Right lobe of liver (tissue), 6 donors: ENCODE results near the gene B4GALT5. TPM values are rescaled to one million over a fixed set of nuclear protein-coding genes. Genes with fewer than 3 reads are reported as not detected.
"Not testable (repeated sequence)": the region's sequence is repeated elsewhere in the genome, so short reads cannot be mapped to it uniquely, and the experiment has no call there.

Source experiments
- ATAC-seq, 4 donors: fragments of 200-7000 bp; cut with Tn5 transposase; one replicate each; pipeline ENCODE4 v1.9.1; 2020; ENCODE audit warnings: mild to moderate bottlenecking in 4 of 4, moderate library complexity in 4 of 4
- DNase-seq, 3 donors: peaks; one replicate each; pipeline ENCODE4 v3.0.0-alpha.2; 2020
- H3K27ac ChIP-seq, 3 donors: fragments of 200-600 bp; one replicate each; pipeline ENCODE4 v1.8.0; 2022
- H3K27me3 ChIP-seq, 2 donors: fragments of 200-600 bp; one replicate each; pipeline ENCODE4 v1.8.0; 2022
- H3K36me3 ChIP-seq, 4 donors: fragments of 200-600 bp; sonication (generic) in 1 of 4; one replicate each; pipeline versions ENCODE4 v1.5.1 to v1.8.0; 2017 to 2022; ENCODE audit warnings: control low read depth in 1 of 4
- H3K4me1 ChIP-seq, 4 donors: fragments of 200-600 bp; sonication (generic) in 1 of 4; one replicate each; pipeline versions ENCODE4 v1.5.1 to v1.8.0; 2017 to 2022; ENCODE audit warnings: control low read depth in 1 of 4
- H3K4me3 ChIP-seq, 3 donors: fragments of 200-600 bp; one replicate each; pipeline ENCODE4 v1.8.0; 2022
- H3K9me3 ChIP-seq, 4 donors: fragments of 200-600 bp; sonication (generic) in 1 of 4; one replicate each; pipeline versions ENCODE4 v1.5.1 to v1.8.0; 2017 to 2022; ENCODE audit warnings: control low read depth in 1 of 4
- POLR2A ChIP-seq: fragments of 450-650 bp; IDR thresholded peaks from one replicate; pipeline ENCODE4 v1.6.1; 2017; ENCODE audit warnings: antibody characterized with exemption, mild to moderate bottlenecking
- WGBS: methylation state at CpG from one replicate; pipeline ENCODE4 v1.1.6; 2018; ENCODE audit warnings: low coverage, low lambda C conversion rate; ENCODE audit not compliant: insufficient coverage; ENCODE audit errors: missing lambda C conversion rate; 5-methylcytosine and 5-hydroxymethylcytosine counted together
- intact Hi-C, 2 donors: fragments of 100-400 bp; cut with DNase I; formaldehyde crosslinking; loops; one replicate each; pipeline versions ENCODE4 v1.11.2 to v1.14.1; 2022
- total RNA-seq, 6 experiments: library from RNA; depleted of rRNA in 2 of 6; stranded (reverse); fragments of >200 nt in 2 of 6; fragmentation: NEBNext Ultra II Directional in 3 of 6; extraction: Animal tissue kit (Norgen Biotek cat#: 25700) in 3 of 6; gene quantifications; one replicate each; pipeline versions ENCODE4 v1.1.0 to v1.2.4, GENCODE V29; 2016 to 2023
- TF ChIP-seq, protein P1 (sequence below), 4 donors: fragments of 200-600 bp in 3 of 4; fragments of 450-650 bp in 1 of 4; IDR thresholded peaks; one replicate each; pipeline versions ENCODE4 v1.5.1 to v1.8.0; 2016 to 2022; ENCODE audit warnings: antibody characterized with exemption in 4 of 4, mild to moderate bottlenecking in 2 of 4
- donor health status: DM: no; HTN: yes; CAD: no.
- donor health status: DM: no; HTN: no; CAD: no.
- donor health status: DM: no; HTN: no; CAD: no.
- donor health status: DM: no; HTN: yes; CAD: no.
- donor health status: DM: no; HTN: yes; CAD: no.

Gene B4GALT5
- total RNA-seq, 6 experiments from 2014 or later: 9.5 to 32.6 (median 15.5) TPM

- Histone ChIP-seq H3K4me3 (no peak overlapping the region), H3K36me3 (peaks cover 0 to 5% (median 0%) of the 10 kb centered on the region in 4 donors), H3K4me1 (peaks cover 0 to 21% (median 0%) of the 10 kb centered on the region in 4 donors), H3K9me3 (no peaks in the 10 kb centered on the region), H3K27me3 (no peaks in the 10 kb centered on the region), H3K27ac (no peak overlapping the region)
- TF ChIP-seq, protein P1, sequence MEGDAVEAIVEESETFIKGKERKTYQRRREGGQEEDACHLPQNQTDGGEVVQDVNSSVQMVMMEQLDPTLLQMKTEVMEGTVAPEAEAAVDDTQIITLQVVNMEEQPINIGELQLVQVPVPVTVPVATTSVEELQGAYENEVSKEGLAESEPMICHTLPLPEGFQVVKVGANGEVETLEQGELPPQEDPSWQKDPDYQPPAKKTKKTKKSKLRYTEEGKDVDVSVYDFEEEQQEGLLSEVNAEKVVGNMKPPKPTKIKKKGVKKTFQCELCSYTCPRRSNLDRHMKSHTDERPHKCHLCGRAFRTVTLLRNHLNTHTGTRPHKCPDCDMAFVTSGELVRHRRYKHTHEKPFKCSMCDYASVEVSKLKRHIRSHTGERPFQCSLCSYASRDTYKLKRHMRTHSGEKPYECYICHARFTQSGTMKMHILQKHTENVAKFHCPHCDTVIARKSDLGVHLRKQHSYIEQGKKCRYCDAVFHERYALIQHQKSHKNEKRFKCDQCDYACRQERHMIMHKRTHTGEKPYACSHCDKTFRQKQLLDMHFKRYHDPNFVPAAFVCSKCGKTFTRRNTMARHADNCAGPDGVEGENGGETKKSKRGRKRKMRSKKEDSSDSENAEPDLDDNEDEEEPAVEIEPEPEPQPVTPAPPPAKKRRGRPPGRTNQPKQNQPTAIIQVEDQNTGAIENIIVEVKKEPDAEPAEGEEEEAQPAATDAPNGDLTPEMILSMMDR (IDR thresholded peaks at IDR 0.05): no peak
- TF ChIP-seq POLR2A: no peak
- intact Hi-C loops: no loop called here
- ATAC-seq (no peak), DNase-seq (no peak)
- 100% methylated on average over 1 of the region's 1 CpG for WGBS
Observed at GRCh38 chr20:49629606-49630005, 84.1 kb downstream of the B4GALT5 start.

DNA sequence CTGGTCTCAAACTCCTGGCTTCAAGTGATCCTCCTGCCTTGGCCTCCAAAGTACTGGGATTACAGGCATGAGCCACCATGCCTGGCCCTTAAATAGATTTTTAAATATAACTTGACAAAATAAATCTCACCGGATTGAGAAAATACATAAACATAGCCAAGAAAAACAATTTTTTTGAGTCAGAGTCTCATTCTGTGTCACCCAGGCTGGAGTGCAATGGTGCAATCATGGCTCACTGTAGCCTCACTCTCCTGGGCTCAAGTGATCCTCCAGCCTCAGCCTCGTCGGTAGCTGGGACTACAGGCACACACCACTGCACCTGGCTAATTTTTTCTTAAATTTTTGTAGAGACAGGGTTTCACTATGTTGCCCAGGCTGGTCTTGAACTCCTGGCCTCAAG is 85.4 kb downstream of the B4GALT5 start:
- ATAC-seq: not testable (repeated sequence)
- WGBS: 58% methylated on average over 2 of the region's 3 CpGs

GRCh38 chr20:49627329-49627761 is 86.3 kb downstream of the B4GALT5 start:
- DNase-seq: no peak

More for the DNA sequence above, 85.4 kb downstream of the B4GALT5 start:
- H3K36me3 ChIP-seq, H3K27ac ChIP-seq, DNase-seq, H3K4me3 ChIP-seq, H3K27me3 ChIP-seq, H3K9me3 ChIP-seq, intact Hi-C loops: not testable (repeated sequence)
- peaks cover 0 to 24% (median 0%) of the 10 kb centered on the region in 4 donors for H3K4me1 ChIP-seq

GRCh38 chr20:49624988-49625387 is 88.7 kb downstream of the B4GALT5 start:
- DNase-seq, ATAC-seq, H3K36me3 ChIP-seq, H3K4me3 ChIP-seq, H3K27me3 ChIP-seq, intact Hi-C loops, H3K27ac ChIP-seq, H3K9me3 ChIP-seq: not testable (repeated sequence)
- peaks cover 0 to 13% (median 0%) of the 10 kb centered on the region in 4 donors for H3K4me1 ChIP-seq
- 92% methylated on average over 9 of the region's 10 CpGs for WGBS

More at GRCh38 chr20:49627329-49627761, 86.3 kb downstream of the B4GALT5 start:
- Histone ChIP-seq H3K9me3 (no peaks in the 10 kb centered on the region), H3K36me3 (no peaks in the 10 kb centered on the region), H3K4me3 (no peak overlapping the region), H3K27ac (no peak overlapping the region), H3K27me3 (no peaks in the 10 kb centered on the region), H3K4me1 (peaks cover 0 to 25% (median 0%) of the 10 kb centered on the region in 4 donors)
- TF ChIP-seq, protein P1 (IDR thresholded peaks at IDR 0.05): no peak
- no peak for TF ChIP-seq POLR2A
- no peak for ATAC-seq
- 81% methylated on average over 3 of the region's 6 CpGs for WGBS
- intact Hi-C loops: no loop called here

DNA sequence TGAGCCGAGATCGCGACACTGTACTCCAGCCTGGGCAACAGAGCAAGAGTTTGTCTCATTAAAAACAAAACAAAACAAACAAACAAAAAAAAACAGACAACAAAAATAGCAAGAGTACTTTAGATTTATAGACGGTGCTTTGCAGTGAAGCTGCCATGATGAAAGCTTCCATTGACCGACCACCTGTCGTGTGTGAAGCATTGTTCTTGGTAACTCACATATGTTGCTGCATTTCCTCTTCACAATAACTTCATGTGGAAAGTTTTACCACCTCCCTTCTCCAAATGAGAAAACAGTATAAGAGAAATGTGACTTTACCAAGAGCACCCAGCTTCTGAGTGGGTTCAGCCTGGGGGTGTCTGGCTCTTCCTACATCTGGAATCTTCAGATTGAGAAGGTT is 89.4 kb downstream of the B4GALT5 start:
- 87% methylated on average over 6 of the region's 6 CpGs for WGBS
- intact Hi-C loops: no loop called here
- no peak for DNase-seq

More for the DNA sequence above, 89.4 kb downstream of the B4GALT5 start:
- H3K4me3 ChIP-seq: no peak overlapping the region
- TF ChIP-seq, protein P1 (IDR thresholded peaks at IDR 0.05): no peak
- TF ChIP-seq POLR2A: no peak
- no peak overlapping the region for H3K27ac ChIP-seq
- H3K36me3 ChIP-seq: no peaks in the 10 kb centered on the region
- no peaks in the 10 kb centered on the region for H3K9me3 ChIP-seq
- no peak for ATAC-seq
- H3K27me3 ChIP-seq: no peaks in the 10 kb centered on the region
- peaks cover 0 to 13% (median 0%) of the 10 kb centered on the region in 4 donors for H3K4me1 ChIP-seq
